ENCODE results near the gene PACRG. TPM values are rescaled to one million over a fixed set of nuclear protein-coding genes. Genes with fewer than 3 reads are reported as not detected.

Gene PACRG
- total and polyA plus RNA-seq, 2 of the 13 experiments (the other 11 are each of a cell fraction or from before 2014, with no cell fraction given) = 0.13 TPM; not detected in 1

DNA sequence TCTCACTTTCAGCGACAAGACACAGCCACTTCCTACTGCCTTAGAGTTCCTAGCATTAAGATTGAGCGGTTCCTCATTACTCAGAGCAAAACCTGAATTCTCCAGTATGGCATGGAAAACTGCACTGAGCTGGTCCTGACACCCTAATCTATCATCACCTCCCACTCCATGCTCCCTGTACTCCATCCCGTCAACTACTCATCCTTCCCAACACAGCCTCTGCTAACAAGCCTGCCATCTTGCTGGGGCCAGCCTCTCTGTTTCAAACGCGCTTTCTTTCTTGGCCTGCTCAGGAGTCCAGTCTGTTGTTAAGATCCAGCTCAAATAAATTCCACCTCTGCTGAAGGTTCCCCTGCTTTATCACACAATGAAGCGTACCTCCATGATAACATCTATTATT lies 12.2 kb upstream of the PACRG start:
- H2AFZ ChIP-seq (ENCODE audit: low read length) = no peak overlapping the region
- H3K27ac ChIP-seq (ENCODE audit: extremely low read length, insufficient read depth, low read length) = no peak overlapping the region
- no peak for ATAC-seq
- H4K20me1 ChIP-seq (ENCODE audit: insufficient read depth, low read length) = no peaks in the 10 kb centered on the region
- H3K79me2 ChIP-seq (ENCODE audit: insufficient read depth, low read length) = no peaks in the 10 kb centered on the region
- WGBS (ENCODE audit: low lambda C conversion rate) = 64% methylated on average over 6 of the region's 6 CpGs
- H3K27me3 ChIP-seq (ENCODE audit: control insufficient read depth in 1 of 2, insufficient read depth in 2 of 2, low read length in 2 of 2) = no peaks in the 10 kb centered on the region
- H3K4me3 ChIP-seq (replicated peaks in 1 of 3; ENCODE audit: insufficient read depth in 1 of 3, low read depth in 2 of 3, low read length in 3 of 3) = no peak overlapping the region
- no peak overlapping the region for H3K9ac ChIP-seq (ENCODE audit: insufficient read depth, low read depth, low read length)
- no peak for DNase-seq (ENCODE audit: low spot score)
- TF ChIP-seq SAFB2 (CRISPR knock-in tag; IDR thresholded peaks at IDR 0.05; ENCODE audit: borderline replicate concordance, low read depth) (no peak), REXO4 (CRISPR knock-in tag; IDR thresholded peaks at IDR 0.05; ENCODE audit: borderline replicate concordance) (no peak), ZHX2 (IDR thresholded peaks at IDR 0.05; ENCODE audit: low read depth) (no peak), ZHX2 (CRISPR knock-in tag; IDR thresholded peaks at IDR 0.05; ENCODE audit: borderline replicate concordance) (no peak), TBP (CRISPR knock-in tag; IDR thresholded peaks at IDR 0.05) (no peak), ATF1 (CRISPR knock-in tag; IDR thresholded peaks at IDR 0.05) (no peak), AKAP8 (CRISPR knock-in tag; IDR thresholded peaks at IDR 0.05) (no peak), ZNF572 (CRISPR knock-in tag; IDR thresholded peaks at IDR 0.05) (no peak), MAF1 (CRISPR knock-in tag; IDR thresholded peaks at IDR 0.05; ENCODE audit: borderline replicate concordance) (no peak), GATA4 (IDR thresholded peaks at IDR 0.05; ENCODE audit: borderline replicate concordance, low read depth) (no peak), E2F1 (CRISPR knock-in tag; IDR thresholded peaks at IDR 0.05) (no peak), ZNF607 (CRISPR knock-in tag; IDR thresholded peaks at IDR 0.05; ENCODE audit: borderline replicate concordance) (no peak), RXRA (CRISPR knock-in tag; IDR thresholded peaks at IDR 0.05) (no peak), CENPT (CRISPR knock-in tag; IDR thresholded peaks at IDR 0.05; ENCODE audit: low read depth) (no peak), JDP2 (CRISPR knock-in tag; IDR thresholded peaks at IDR 0.05; ENCODE audit: borderline replicate concordance) (no peak), ZFP36L2 (CRISPR knock-in tag; IDR thresholded peaks at IDR 0.05) (no peak), RAD21 (CRISPR knock-in tag; IDR thresholded peaks at IDR 0.05) (no peak), PRPF4 (IDR thresholded peaks at IDR 0.05; ENCODE audit: low read depth, low read length, poor library complexity, severe bottlenecking) (no peak)
- TF ChIP-seq, protein P1, sequence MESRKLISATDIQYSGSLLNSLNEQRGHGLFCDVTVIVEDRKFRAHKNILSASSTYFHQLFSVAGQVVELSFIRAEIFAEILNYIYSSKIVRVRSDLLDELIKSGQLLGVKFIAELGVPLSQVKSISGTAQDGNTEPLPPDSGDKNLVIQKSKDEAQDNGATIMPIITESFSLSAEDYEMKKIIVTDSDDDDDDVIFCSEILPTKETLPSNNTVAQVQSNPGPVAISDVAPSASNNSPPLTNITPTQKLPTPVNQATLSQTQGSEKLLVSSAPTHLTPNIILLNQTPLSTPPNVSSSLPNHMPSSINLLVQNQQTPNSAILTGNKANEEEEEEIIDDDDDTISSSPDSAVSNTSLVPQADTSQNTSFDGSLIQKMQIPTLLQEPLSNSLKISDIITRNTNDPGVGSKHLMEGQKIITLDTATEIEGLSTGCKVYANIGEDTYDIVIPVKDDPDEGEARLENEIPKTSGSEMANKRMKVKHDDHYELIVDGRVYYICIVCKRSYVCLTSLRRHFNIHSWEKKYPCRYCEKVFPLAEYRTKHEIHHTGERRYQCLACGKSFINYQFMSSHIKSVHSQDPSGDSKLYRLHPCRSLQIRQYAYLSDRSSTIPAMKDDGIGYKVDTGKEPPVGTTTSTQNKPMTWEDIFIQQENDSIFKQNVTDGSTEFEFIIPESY (CRISPR knock-in tag; IDR thresholded peaks at IDR 0.05) = no peak
- BruUV-seq (replicated peaks) = no TSS peak
- ChIA-PET CTCF (ENCODE audit: low intra/inter-chr PET ratio, low total read pairs) (no interaction called here), POLR2A (no interaction called here)
- no peak for FAIRE-seq
- H3K9me3 ChIP-seq (ENCODE audit: low read length) = no peaks in the 10 kb centered on the region
- intact Hi-C loops (cut with micrococcal nuclease; ENCODE audit: unreplicated experiment) = no loop called here
- no peaks in the 10 kb centered on the region for H3K36me3 ChIP-seq (replicated peaks in 1 of 2; ENCODE audit: control insufficient read depth in 1 of 2, insufficient read depth in 2 of 2, low read length in 2 of 2)
- in situ Hi-C loops (cut with HindIII; ENCODE audit: extremely low pct_ligation_motif_present, low pct_unique_long_range_greater_than_20kb) = no loop called here
- no peaks in the 10 kb centered on the region for H3K4me1 ChIP-seq (ENCODE audit: insufficient read depth, low read length)
- H3K4me2 ChIP-seq (ENCODE audit: low read depth, low read length) = no peak overlapping the region
